OCI-LY3 (cell line): ENCODE measurements around the gene ACAD11.

Experiments used
- H2AFZ ChIP-seq: fragments of 200-600, 300-600 bp; shearing (Covaris generic); 2 replicates; pipeline ENCODE4 v1.6.0; 2014; ENCODE audit warnings: antibody characterized with exemption, low read depth, low read length
- H3K27ac ChIP-seq: fragments of 200-600, 300-600 bp; sonication (generic); 2 replicates; pipeline ENCODE4 v1.5.1; 2014; ENCODE audit warnings: mild to moderate bottlenecking, low read length, moderate library complexity, mixed read lengths
- H3K27me3 ChIP-seq: fragments of 200-600, 300-600 bp; sonication (generic); 2 replicates; pipeline ENCODE4 v1.6.1; 2014; ENCODE audit warnings: low read depth, low read length, mixed read lengths
- H3K36me3 ChIP-seq: fragments of 200-600, 300-600 bp; sonication (generic); replicated peaks from 2 replicates; pipeline ENCODE3; 2014; ENCODE audit warnings: low read depth, low read length, mixed read lengths
- H3K4me1 ChIP-seq: fragments of 300-600, 200-600 bp; sonication (generic); 2 replicates; pipeline ENCODE4 v1.6.1; 2014; ENCODE audit warnings: low read length, mixed read lengths
- H3K4me2 ChIP-seq: fragments of 200-600, 300-600 bp; sonication (generic); 2 replicates; pipeline ENCODE4 v1.6.1; 2014; ENCODE audit warnings: low read length, mixed read lengths
- H3K4me3 ChIP-seq: fragments of 300-600, 200-600 bp; sonication (generic); 2 replicates; pipeline ENCODE4 v1.5.1; 2014; ENCODE audit warnings: antibody characterized with exemption, mild to moderate bottlenecking, low read length, moderate library complexity
- H3K79me2 ChIP-seq: fragments of 300-600, 200-600 bp; shearing (Covaris generic); 2 replicates; pipeline ENCODE4 v1.6.1; 2014; ENCODE audit warnings: mild to moderate bottlenecking, low read length, mixed read lengths
- H3K9ac ChIP-seq: fragments of 300-600, 200-600 bp; shearing (Covaris generic); 2 replicates; pipeline ENCODE4 v1.6.0; 2014; ENCODE audit warnings: mild to moderate bottlenecking, low read length, moderate library complexity
- H3K9me3 ChIP-seq: fragments of 200-600, 300-600 bp; shearing (Covaris generic); 2 replicates; pipeline ENCODE4 v1.6.1; 2014; ENCODE audit warnings: low read length, mixed read lengths; ENCODE audit not compliant: insufficient read depth
- H4K20me1 ChIP-seq: fragments of 200-600, 300-600 bp; sonication (generic); 2 replicates; pipeline ENCODE4 v1.6.1; 2016; ENCODE audit warnings: low read length, mixed read lengths; ENCODE audit not compliant: insufficient read depth
- CTCF ChIP-seq: fragments of 200-600, 300-600 bp; sonication (generic); IDR thresholded peaks from 2 replicates; pipeline ENCODE4 v1.5.1; 2014; ENCODE audit warnings: antibody characterized with exemption, low read length, low read depth
- EZH2phosphoT487 ChIP-seq: fragments of 200-600 bp; shearing (Covaris generic); IDR thresholded peaks from 2 replicates; pipeline ENCODE4 v1.6.1; 2018; ENCODE audit warnings: antibody characterized with exemption, mixed run types, low read depth

The ACAD11 gene

GRCh38 chr3:132545471-132545870 lies 114.1 kb downstream of the ACAD11 start:
- Histone ChIP-seq H3K79me2 (no peaks in the 10 kb centered on the region), H3K27ac (no peak overlapping the region), H4K20me1 (no peaks in the 10 kb centered on the region), H3K4me1 (peaks cover 6% of the 10 kb centered on the region), H3K4me3 (no peak overlapping the region), H3K4me2 (no peak overlapping the region), H3K36me3 (no peaks in the 10 kb centered on the region), H3K27me3 (no peaks in the 10 kb centered on the region), H3K9ac (no peak overlapping the region), H3K9me3 (no peaks in the 10 kb centered on the region), H2AFZ (no peak overlapping the region)
- no peak for TF ChIP-seq EZH2phosphoT487
- TF ChIP-seq CTCF: no peak

GRCh38 chr3:132544130-132544529 lies 115.5 kb downstream of the ACAD11 start:
- H3K79me2 ChIP-seq: no peaks in the 10 kb centered on the region
- no peaks in the 10 kb centered on the region for H4K20me1 ChIP-seq
- peaks cover 6% of the 10 kb centered on the region for H3K4me1 ChIP-seq
- no peak overlapping the region for H3K4me2 ChIP-seq
- H2AFZ ChIP-seq: no peak overlapping the region
- H3K36me3 ChIP-seq: no peaks in the 10 kb centered on the region
- no peak overlapping the region for H3K4me3 ChIP-seq
- H3K9me3 ChIP-seq: no peaks in the 10 kb centered on the region
- H3K27me3 ChIP-seq: no peaks in the 10 kb centered on the region
- no peak overlapping the region for H3K27ac ChIP-seq
- TF ChIP-seq CTCF (no peak), EZH2phosphoT487 (no peak)
- no peak overlapping the region for H3K9ac ChIP-seq

GRCh38 chr3:132543011-132543739 lies 116.4 kb downstream of the ACAD11 start:
- no peak overlapping the region for H3K4me2 ChIP-seq
- no peak for TF ChIP-seq CTCF
- no peak for TF ChIP-seq EZH2phosphoT487
- H3K9ac ChIP-seq: no peak overlapping the region
- H2AFZ ChIP-seq: no peak overlapping the region
- H4K20me1 ChIP-seq: no peaks in the 10 kb centered on the region
- no peak overlapping the region for H3K27ac ChIP-seq
- peaks cover 6% of the 10 kb centered on the region for H3K4me1 ChIP-seq
- no peaks in the 10 kb centered on the region for H3K27me3 ChIP-seq
- H3K36me3 ChIP-seq: no peaks in the 10 kb centered on the region
- H3K79me2 ChIP-seq: no peaks in the 10 kb centered on the region
- no peak overlapping the region for H3K4me3 ChIP-seq
- H3K9me3 ChIP-seq: no peaks in the 10 kb centered on the region

- Histone ChIP-seq H3K36me3 (no peaks in the 10 kb centered on the region), H3K27me3 (no peaks in the 10 kb centered on the region), H3K4me3 (no peak overlapping the region), H3K9me3 (no peaks in the 10 kb centered on the region), H3K9ac (no peak overlapping the region), H3K27ac (no peak overlapping the region), H3K4me1 (peaks cover 6% of the 10 kb centered on the region), H4K20me1 (no peaks in the 10 kb centered on the region), H3K4me2 (no peak overlapping the region), H2AFZ (no peak overlapping the region), H3K79me2 (no peaks in the 10 kb centered on the region)
- TF ChIP-seq CTCF (no peak), EZH2phosphoT487 (no peak)
Observed at GRCh38 chr3:132542577-132542976, 117.0 kb downstream of the ACAD11 start.
